ENCODE data around the gene GBP4.

The GBP4 gene

DNA sequence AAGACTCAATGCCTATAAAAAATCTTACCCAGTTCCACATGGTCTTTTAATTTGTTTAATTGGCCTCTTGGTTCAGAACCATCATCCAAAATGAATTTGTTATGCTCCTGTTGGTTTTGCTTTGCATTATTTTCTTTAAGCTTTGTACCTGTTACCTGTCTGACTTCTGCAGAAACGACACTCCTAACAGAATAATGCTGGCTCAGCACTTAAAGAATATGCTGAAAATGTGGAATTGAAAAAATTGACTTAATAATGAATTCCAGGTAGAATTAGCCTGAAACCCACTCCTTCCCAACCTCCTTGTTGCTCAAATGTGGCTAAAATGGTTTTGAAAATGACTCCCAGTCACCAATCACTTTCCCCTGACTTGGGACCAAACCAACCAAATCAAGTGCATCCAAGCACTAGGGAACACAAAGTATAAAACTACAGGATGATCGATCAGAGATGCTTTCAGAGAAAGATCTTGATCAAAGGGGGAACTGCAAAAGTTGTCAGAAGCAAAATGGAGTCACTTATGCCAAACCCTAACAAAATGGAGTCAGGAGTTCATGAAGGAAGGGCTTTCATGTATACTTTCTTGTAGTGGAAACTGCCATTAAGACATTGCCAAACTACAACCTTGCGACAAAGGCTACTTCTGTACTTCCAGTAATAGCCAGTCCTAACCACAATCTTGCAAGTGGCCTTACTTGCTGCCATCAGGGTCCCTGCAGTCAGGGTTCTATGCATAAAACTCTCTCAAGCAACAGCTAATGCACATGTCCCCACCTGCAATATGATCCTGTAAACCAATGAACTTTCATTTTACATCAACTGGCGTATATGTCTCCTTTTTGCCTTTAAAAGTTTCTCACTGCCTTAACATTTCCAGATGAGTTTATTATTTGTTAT lies 28.3 kb downstream of the GBP4 start:
- no peak for DNase-seq

DNA sequence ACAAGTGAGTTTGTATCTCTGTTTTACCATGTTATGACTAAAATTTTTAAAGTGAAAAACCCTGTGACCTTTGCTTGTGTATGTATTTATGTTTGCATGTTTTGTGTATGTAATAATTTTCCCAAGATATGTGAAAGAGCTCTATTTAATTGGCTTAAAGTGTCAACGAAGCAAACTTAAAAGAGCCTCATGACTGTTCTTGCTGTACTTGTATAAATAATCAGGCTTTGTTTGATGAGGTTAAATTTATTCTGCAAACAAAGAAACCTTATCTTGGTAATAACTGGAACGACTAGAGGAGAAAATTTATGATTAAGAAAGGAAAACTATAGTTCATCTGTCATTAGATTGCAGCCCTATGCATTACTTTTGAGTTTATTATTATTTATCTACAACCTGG lies 29.6 kb downstream of the GBP4 start:
- no peak for DNase-seq

DNA sequence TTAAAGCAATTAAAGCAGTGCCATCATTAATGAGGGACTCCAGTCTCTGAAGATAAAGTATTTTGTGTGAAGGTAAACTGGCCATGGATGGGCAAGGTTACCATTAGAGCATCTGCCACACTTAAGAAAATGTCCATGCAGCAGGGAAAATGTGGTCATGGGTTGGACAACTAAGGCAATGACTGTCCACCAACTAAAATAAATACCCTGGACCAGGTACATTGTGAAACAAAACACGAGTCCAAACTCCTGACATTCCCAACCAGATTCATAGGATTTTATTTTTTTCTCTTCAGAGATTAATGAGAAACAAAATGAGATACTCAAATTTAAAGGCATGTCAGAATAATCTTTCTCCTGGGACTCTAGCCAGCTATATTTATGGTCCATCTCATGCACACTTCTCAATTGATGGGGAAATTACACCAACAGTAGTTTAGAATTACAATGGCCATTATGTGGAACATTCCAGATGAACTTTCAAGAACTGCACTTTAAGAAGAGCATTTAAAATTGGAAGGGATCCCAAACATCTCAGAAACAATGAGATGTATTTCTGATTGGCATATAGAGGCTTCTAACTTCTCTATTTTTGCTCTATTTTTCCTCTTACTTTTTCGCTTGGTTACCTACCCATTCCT lies 31.0 kb downstream of the GBP4 start:
- no peak for DNase-seq

DNA sequence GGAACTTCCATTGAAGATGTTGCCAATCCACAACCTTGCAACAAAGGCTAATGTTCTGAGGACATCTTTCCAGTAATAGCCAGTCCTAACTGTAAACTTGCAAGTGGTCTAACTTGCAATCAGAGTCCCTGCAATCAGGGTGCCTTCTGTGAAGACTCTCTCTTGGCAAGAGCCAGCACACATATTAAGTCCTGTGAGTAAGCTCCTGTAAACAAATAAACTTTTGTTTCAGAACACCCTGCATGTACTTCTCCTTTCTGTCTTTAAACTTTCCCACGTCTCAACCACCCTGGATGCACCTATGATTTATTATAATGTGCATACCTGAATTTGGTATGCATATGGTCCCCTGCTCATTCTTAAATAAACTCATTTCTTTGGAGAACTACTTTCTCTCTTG lies 32.0 kb downstream of the GBP4 start:
- no peak for DNase-seq

DNA sequence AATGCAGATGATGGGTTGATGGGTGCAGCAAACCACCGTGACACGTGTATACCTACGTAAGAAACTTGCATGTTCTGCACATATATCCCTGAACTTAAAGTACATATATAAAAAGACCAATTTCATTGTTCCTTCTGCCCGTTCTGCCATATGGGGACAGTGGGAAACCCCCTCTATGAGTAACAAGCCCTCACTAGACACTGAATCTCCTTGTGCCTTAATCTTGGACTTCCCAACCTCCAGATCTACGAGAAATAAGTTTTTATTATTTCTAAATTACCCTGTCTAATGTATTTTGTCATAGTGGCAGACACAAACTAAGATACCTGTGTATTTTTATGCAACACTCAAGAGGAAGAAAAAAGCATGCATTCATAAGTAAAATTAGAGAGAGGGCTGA lies 32.9 kb downstream of the GBP4 start:
- DNase-seq: no peak

DNA sequence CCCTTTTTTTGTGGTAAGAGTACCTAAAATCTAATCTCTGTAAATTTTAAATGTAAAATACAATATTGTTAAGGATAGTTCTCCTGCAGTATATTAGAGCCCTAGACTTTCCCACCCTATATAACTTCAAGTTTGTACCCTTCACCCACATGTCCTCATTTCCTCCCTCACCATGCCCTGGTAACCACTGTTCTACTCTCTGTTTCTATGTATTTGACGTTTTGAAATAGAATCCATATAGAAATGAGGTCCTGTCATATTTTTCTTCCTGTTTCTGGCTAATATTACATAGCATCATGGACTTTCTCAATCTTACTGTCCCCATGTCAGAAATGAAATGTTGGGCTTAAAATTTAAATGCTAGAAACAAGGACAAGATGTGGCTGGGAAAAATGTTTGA lies 47.7 kb downstream of the GBP4 start:
- DNase-seq: no peak

DNA sequence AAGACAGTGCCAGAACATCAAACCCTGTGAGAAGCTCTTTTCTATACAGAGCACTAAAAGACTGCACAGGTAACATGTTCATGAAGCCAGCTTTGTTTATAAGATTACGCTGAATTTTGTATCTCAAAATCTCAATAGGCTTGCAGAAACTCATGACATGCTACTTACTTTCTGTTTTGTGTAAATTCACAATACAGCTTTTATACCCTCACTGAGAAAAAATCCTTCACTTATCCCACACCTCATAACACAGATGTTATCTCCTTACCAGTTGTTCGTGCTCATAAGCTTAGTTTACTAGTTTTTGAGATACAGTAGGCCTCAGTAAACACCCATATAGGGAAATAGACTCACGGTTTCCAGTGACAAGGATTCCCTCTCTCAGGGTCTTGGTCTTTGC lies 48.8 kb downstream of the GBP4 start:
- DNase-seq: no peak

DNA sequence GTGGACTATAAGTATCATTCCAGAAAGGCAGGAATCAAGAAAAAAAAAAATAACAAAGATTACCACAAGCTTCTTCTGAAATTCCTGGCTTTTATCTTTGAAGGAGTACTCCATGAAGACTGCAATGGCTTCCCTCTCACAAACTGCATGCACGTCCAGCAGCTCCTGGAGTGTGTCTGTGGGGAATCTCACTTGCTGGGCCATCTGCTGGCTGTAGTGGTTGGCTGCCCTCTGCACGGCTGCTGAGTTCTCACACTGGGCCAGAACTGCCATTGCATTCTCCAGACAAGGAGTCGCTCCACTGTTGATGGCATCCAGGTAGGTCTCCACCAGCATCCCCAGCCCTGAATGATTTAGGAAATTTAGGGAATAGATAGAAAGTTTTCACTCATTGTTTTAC lies 49.5 kb downstream of the GBP4 start:
- no peak for DNase-seq

DNA sequence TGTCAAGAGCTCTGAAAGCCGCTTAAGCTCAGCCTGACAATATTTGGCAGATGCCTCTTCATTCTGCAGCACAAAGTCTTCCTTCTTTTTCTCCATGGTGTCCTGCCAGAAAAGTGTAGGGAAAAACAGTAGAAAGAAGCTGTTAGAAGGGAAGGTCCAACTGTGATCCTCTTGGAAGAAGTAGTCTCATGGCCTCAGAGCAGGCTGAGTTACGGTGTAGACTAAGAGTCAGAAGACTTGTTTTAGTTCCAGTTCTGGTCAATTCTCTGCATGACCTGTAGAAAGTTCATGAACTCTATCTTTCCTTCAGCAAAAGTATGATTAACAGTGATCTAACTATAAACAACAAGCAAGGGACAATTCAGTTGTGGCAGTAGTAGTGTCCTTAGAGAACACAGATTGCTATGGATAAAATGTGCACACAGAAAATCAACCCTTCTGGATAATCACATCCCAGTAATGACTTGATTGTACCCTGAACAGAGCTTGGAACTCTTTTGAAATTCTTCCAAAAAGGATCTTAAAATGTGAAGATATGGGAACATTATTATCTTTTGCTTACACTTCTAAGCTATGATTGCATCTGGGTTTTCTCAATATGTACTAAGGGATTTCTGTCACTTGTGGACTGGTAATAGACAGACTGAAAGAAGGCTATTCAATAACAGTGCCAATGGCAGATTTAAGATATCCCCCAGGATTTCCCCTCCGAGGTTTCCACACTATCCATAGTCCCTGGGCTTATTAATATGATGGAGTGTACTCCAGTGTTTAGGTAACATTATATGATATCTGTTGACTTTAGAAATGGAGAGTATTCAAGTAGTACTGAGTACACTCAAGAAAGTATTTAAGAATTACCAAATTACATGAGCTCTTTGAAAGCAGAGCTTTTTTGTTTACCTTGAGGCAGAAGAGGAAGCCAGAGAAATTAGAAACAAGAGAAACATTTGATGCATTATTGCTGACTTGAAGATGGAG lies 50.8 kb downstream of the GBP4 start:
- DNase-seq: no peak

DNA sequence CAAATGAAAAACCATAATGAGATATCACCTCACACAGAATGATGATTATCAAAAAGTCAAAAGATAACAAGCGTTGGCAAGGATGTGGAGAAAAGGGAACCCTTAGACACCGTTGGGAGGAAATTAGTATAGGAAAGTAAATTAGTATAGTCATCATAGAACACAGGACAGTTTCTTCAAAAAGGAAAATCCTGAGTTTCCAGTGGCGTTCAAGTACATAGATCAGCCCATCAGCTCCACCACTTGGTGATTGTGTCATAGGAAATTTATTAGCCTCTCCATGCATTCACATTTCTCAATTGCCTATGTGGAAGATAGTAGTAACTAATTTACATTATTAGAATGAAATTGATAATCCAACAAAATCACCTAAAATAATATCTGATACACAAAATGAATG lies 52.0 kb downstream of the GBP4 start:
- no peak for DNase-seq

DNA sequence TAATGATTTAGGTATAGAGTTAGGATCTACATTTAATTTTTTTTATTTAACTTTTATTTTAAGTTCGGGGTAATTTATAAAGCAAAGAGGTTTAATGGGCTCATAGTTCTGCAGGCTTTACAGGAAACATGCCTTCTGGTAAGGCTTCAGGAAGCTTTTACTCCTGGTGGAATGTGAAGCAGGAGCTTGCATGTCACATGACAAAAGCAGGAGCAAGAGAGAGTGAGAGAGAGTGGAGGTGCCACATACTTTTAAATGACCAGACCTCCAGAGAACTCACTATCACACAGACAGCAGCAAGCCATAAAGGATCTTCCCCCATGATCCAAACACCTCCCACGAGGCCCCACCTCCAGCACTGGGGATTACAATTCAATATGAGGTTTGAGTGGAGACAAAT lies 55.3 kb downstream of the GBP4 start:
- no peak for DNase-seq

DNA sequence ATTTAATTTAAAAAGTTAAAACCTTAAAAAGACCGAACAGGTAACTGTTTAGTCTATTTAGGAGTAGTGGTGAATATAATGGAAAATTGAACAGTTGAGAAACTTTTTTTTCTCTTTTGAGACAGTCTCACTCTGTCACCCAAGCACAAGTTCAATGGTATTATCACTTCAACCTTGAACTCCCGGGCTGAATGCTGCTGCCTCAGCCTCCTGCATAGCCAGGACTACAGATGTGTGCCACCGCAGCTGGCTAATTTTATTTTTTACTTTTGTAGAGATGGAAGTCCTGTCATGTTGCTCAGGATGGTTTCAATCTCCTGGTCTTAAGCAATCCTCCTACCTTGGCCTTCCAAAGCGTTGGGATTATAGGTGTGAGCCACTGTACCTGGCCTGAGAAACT lies 56.6 kb downstream of the GBP4 start:
- no peak for DNase-seq

DNA sequence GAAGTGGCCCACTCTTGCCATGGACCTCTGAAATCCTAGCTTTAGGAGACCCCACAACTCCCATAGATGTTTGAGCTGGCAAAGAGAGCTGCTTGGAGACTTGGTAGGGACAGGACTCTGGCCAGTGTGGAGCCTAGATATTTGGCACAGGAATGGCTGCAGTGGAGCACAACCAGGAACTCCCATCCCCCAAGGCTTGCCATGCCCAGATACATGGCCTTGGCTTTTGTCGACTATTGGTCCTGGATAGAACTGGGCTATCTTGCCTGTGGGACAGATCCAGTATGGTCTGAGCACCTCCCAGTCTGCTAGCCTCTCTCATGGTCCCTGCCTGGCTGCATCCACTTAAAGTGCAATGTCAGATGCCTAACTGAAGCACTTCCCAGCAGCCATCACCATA lies 65.0 kb downstream of the GBP4 start:
- no peak for DNase-seq

Measured in NCI-H774 (cell line).